ENCODE measurements around the gene STIM1.

- TF ChIP-seq ZNF274 (IDR thresholded peaks at IDR 0.05; ENCODE audit: low read depth, low read length): no peak
- TF ChIP-seq SUZ12 (IDR thresholded peaks at IDR 0.05; ENCODE audit: extremely low read depth, insufficient read depth, insufficient read length): no peak
- TF ChIP-seq YY1 (IDR thresholded peaks at IDR 0.05; ENCODE audit: insufficient read depth, insufficient read length): no peak
Measured at GRCh38 chr11:4025967-4026324, 170.5 kb downstream of the STIM1 start.
